Activated T-helper 17 cell treated with anti-CD3 and anti-CD28 coated beads, Interleukin-2, amount 50 U/mL, for 72 hours (primary cell): ENCODE results near the gene MEGF6. TPM values are rescaled to one million over a fixed set of nuclear protein-coding genes. Genes with fewer than 3 reads are reported as not detected.

Experiments used
- ATAC-seq: fragments of 150-1000 bp; cut with Tn5 transposase; replicated peaks from 2 replicates; pipeline ENCODE4 v1.10.0; 2021; ENCODE audit warnings: mild to moderate bottlenecking, moderate library complexity
- H3K27ac Mint-ChIP-seq: one replicate; pipeline ENCODE4 v1.8.0; 2022; ENCODE audit warnings: mixed read lengths
- H3K27me3 Mint-ChIP-seq: one replicate; pipeline ENCODE4 v1.8.0; 2022; ENCODE audit warnings: mixed read lengths
- H3K36me3 Mint-ChIP-seq: one replicate; pipeline ENCODE4 v1.8.0; 2022; ENCODE audit warnings: low read depth, mild to moderate bottlenecking, mixed read lengths
- H3K4me1 Mint-ChIP-seq: one replicate; pipeline ENCODE4 v1.8.0; 2022; ENCODE audit warnings: mixed read lengths
- H3K4me3 Mint-ChIP-seq: one replicate; pipeline ENCODE4 v1.8.0; 2022; ENCODE audit warnings: mild to moderate bottlenecking, mixed read lengths
- H3K9me3 Mint-ChIP-seq: one replicate; pipeline ENCODE4 v1.8.0; 2022; ENCODE audit warnings: mixed read lengths
- total RNA-seq, 2 donors: library from RNA; stranded (reverse); gene quantifications; one replicate each; pipeline ENCODE4 v1.2.3, GENCODE V29; 2022

The MEGF6 gene
- total RNA-seq, 2 donors from 2014 or later, result 5.0 to 9.7 TPM

DNA sequence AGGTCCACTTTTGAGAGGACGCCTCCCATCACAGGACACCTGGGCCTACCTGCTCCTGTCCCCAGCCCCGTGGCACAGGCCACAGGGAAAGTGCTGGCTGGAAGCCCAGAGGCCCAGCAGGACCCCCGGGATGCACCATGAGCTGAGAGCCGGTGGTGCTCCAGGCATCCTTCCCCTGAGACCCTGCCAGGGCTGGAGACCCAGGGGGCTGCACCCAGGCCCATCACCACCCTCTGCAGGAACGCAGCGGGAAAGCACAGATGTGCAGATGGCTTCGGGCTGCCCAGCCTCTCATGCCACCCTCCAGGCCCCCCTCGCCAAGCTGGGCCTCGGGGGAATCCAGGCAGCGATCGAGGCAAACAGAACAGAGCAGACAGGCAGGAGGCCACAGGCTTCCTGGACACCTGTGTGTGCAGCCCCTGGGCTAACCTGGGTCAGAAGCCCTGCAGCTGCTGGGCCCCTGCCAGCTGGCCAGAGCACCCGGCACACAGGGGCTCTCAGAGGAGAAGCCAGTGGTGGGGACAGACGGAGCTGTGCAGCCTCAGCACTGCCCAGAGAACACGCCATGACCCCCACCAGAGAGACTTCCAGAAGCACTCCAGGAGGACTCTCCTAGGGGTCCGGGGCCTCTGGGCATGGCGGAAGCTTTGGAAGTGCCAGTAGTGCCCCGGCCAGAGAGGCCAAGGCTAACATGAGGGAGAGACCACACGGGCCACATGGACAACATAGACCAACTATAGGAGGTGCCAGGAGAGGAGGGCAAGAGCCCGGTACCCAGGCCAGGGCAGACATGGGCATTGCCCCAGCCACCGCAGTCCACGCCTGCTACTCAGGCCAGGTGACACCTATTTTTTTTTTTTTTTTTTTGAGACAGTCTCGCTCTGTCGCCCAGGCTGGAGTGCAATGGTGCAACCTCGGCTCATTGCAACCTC is 85.5 kb downstream of the MEGF6 start:
- Mint-ChIP-seq H3K27ac (no peak overlapping the region), H3K4me3 (no peak overlapping the region), H3K36me3 (no peaks in the 10 kb centered on the region), H3K4me1 (no peaks in the 10 kb centered on the region), H3K9me3 (no peaks in the 10 kb centered on the region), H3K27me3 (no peaks in the 10 kb centered on the region)
- no peak for ATAC-seq

DNA sequence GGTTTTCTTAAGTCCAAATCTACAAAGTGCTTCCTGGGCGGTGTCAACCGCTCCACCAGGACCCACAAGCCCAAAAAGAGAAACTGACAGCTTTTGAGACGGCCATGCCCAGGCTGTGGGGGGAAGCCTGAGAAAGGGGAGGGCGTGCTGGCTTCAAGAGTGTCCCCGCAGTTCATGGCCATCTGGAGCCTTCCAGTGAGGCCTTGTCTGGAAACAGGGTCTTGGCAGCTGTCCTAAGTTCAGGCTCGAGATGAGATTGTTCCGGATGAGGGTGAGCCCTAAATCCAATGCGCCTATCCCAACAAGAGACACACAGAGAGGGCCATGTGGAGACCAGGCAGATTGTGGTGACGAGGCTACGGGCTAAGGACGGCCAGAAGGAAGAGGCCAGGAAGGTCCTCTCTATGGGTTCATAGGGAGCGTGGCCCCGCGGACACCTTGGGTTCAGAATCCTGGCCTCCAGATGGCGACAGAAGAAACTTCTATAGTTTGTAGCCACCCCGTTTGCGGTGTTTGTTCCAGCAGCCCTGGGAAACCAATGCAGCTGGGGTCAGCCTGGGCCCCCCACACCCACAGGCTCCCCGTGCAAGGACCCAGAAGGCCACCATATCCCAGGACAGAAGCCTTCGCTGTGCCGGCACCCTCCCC is 86.6 kb downstream of the MEGF6 start:
- no peaks in the 10 kb centered on the region for H3K36me3 Mint-ChIP-seq
- no peaks in the 10 kb centered on the region for H3K4me1 Mint-ChIP-seq
- no peak for ATAC-seq
- no peaks in the 10 kb centered on the region for H3K9me3 Mint-ChIP-seq
- H3K27ac Mint-ChIP-seq, result no peak overlapping the region
- no peaks in the 10 kb centered on the region for H3K27me3 Mint-ChIP-seq
- H3K4me3 Mint-ChIP-seq, result no peak overlapping the region

DNA sequence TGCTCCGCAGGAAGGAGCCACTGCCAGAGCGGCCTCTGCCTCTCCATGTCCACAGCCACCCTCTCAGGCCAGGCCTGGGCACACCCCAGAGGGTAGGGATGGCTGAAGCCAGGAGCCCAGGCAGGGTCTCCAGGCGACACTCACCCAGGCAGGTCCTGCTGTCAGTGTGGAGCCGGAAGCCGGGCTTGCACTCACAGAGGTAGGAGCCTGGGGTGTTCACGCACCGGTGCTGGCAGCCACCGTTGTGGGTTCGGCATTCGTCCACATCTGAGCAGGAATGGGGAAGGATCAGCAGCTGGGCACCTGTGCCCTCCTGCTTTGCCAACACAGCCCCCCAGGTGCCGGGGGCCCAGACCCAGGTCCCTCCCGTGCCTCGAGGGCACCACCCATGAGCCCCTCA is 87.3 kb downstream of the MEGF6 start:
- H3K4me1 Mint-ChIP-seq, result no peaks in the 10 kb centered on the region
- no peak overlapping the region for H3K4me3 Mint-ChIP-seq
- no peaks in the 10 kb centered on the region for H3K27me3 Mint-ChIP-seq
- no peaks in the 10 kb centered on the region for H3K9me3 Mint-ChIP-seq
- no peak for ATAC-seq
- H3K36me3 Mint-ChIP-seq, result no peaks in the 10 kb centered on the region
- no peak overlapping the region for H3K27ac Mint-ChIP-seq

GRCh38 chr1:3522564-3523265 is 88.6 kb downstream of the MEGF6 start:
- Mint-ChIP-seq H3K27me3 (no peaks in the 10 kb centered on the region), H3K36me3 (no peaks in the 10 kb centered on the region), H3K4me1 (no peaks in the 10 kb centered on the region), H3K27ac (no peak overlapping the region), H3K9me3 (no peaks in the 10 kb centered on the region), H3K4me3 (no peak overlapping the region)
- ATAC-seq, result no peak

DNA sequence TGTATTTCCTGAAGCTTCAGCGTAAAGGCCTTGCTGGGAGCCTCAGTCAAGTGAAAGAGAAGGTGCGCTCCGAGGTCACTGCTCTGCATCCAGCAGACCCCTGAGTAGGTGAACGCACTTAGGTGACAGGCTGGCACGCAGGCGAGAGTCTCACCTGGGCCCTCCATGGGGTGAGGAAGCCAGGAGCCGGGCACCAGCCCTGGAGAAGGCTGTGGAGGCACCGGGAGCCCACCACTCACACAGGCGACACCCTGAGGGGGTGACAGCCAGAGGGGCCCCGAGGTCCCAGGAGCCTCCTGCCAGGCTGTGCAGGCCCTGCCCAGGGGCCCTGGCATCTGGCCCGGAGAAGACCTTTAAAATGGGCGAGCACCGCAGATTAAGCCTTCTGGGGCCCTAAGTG is 89.2 kb downstream of the MEGF6 start:
- no peaks in the 10 kb centered on the region for H3K4me1 Mint-ChIP-seq
- H3K4me3 Mint-ChIP-seq, result no peak overlapping the region
- no peaks in the 10 kb centered on the region for H3K9me3 Mint-ChIP-seq
- H3K36me3 Mint-ChIP-seq, result no peaks in the 10 kb centered on the region
- no peak overlapping the region for H3K27ac Mint-ChIP-seq
- no peaks in the 10 kb centered on the region for H3K27me3 Mint-ChIP-seq
- no peak for ATAC-seq

GRCh38 chr1:3521426-3521825 is 89.9 kb downstream of the MEGF6 start:
- no peaks in the 10 kb centered on the region for H3K36me3 Mint-ChIP-seq
- H3K27ac Mint-ChIP-seq, result no peak overlapping the region
- no peaks in the 10 kb centered on the region for H3K9me3 Mint-ChIP-seq
- H3K27me3 Mint-ChIP-seq, result no peaks in the 10 kb centered on the region
- no peak overlapping the region for H3K4me3 Mint-ChIP-seq
- H3K4me1 Mint-ChIP-seq, result no peaks in the 10 kb centered on the region
- no peak for ATAC-seq

DNA sequence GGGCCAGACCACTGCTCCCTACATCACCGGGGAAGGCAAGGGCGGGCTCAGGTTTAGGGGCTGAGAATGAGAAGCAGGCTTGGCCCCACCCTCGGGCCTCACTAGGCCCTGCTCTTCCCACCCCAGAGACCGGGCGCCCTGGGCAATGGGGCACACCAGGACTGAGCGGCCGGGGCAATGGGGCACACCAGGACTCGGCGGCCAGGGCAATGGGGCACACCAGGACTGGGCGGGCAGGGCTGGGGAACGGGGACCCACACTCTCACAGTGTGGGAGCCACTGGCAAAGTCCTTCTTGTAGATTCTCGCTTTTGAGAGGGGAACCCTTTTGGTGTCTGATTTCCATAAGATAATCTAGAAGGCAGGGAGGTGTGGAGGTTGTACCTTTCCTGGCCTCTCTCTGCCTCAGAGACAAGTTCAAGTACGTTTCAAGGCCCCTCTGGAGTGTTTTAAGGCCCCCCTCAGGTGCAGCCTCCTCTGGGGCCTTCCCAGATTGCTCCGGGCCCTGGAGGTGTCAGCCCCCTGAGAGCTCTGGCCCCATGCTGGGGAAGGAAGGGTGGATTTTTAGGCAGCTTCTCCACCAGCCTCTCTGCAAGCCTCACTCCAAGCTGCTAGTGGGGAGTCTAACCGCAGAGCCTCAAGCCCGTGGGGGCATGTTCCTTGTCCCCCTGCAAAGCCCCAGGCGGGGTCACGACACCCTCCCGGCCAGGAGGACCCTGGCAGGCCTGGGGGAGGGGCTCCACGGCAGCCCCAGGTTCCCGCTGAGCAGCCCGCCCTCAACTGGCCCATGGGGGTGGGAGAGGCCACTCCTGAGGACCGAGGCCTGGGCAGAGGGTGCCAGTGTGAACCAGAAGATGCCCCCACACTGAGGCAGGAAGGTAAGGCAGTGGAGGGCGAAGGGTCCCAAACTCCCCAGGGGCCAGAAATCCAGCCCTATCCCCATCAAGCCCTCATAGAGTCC is 90.6 kb downstream of the MEGF6 start:
- no peak for ATAC-seq
- Mint-ChIP-seq H3K27me3 (no peaks in the 10 kb centered on the region), H3K36me3 (no peaks in the 10 kb centered on the region), H3K4me3 (no peak overlapping the region), H3K9me3 (no peaks in the 10 kb centered on the region), H3K27ac (no peak overlapping the region), H3K4me1 (no peaks in the 10 kb centered on the region)

DNA sequence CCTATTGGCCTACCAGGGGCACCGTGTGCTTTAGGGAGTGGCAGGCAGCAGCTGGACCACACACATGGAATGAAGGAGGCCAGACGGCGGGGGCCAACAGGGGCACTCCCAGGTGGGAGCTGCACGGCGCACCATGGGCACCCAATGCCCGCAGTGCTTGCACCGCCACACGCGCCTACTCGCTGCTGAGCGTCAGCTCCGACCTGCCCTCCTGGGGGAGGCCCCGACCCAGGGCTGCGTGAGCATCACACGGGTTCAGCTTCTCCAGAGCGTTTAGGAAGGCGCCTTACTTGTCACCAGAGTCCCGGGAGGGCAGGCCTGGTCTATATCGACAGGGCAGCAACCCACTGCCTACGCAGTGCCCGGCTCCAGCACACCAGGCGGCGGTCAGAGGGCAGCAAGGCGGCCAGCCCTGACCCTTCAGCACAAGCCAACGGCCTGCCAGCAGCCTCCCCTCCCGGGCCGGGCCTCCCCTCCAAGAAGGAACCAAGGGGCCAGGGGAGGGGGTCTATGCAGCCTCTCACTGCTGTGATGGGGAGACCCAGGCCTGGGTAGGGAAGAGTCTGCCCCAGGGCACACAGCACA is 91.9 kb downstream of the MEGF6 start:
- H3K27ac Mint-ChIP-seq, result no peak overlapping the region
- no peaks in the 10 kb centered on the region for H3K36me3 Mint-ChIP-seq
- no peak for ATAC-seq
- no peaks in the 10 kb centered on the region for H3K27me3 Mint-ChIP-seq
- H3K4me1 Mint-ChIP-seq, result no peaks in the 10 kb centered on the region
- no peaks in the 10 kb centered on the region for H3K9me3 Mint-ChIP-seq
- H3K4me3 Mint-ChIP-seq, result no peak overlapping the region

DNA sequence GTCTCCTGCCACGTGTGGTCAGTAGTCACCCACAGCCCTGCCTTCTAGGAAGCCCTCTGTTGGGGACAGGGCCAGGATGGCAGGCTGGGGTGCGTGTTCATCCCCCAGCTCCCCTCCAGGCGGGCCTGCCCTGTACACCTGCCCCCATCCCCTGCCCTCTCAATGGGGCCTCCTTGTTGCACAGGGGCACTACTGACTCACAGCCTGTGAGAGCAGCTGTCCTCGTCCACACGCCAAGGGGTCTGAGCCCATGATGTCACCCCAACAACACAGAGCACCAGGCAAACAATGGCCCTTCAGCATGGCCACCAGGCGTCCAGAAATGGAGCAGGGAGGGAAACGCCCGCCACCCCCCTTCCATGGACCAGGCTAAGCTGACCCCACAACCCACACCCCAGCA is 92.6 kb downstream of the MEGF6 start:
- no peak for ATAC-seq
- Mint-ChIP-seq H3K9me3 (no peaks in the 10 kb centered on the region), H3K27ac (no peak overlapping the region), H3K36me3 (no peaks in the 10 kb centered on the region), H3K4me3 (no peak overlapping the region), H3K27me3 (no peaks in the 10 kb centered on the region), H3K4me1 (no peaks in the 10 kb centered on the region)

DNA sequence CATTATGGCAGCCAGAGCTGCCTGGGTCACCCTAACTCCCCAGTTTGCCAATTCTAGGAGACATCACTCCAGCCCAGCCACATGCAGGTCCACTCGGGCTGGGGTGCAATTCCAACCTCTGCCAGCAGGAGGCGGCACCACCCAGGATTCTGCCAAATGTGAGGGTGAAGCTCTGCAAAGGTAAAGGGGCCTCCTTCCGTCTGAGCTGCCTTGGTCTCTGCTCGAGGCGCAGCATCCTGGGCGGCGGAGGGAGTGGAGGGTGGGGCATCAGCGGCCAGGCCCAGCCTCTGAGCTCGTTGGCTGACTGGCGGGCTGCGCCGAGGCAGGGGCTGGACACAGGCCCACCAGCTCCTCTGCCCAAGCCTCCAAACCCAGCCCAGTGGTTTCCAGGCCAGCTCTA is 93.1 kb downstream of the MEGF6 start:
- no peaks in the 10 kb centered on the region for H3K27me3 Mint-ChIP-seq
- H3K27ac Mint-ChIP-seq, result no peak overlapping the region
- no peaks in the 10 kb centered on the region for H3K9me3 Mint-ChIP-seq
- no peaks in the 10 kb centered on the region for H3K36me3 Mint-ChIP-seq
- no peak for ATAC-seq
- H3K4me1 Mint-ChIP-seq, result no peaks in the 10 kb centered on the region
- no peak overlapping the region for H3K4me3 Mint-ChIP-seq

DNA sequence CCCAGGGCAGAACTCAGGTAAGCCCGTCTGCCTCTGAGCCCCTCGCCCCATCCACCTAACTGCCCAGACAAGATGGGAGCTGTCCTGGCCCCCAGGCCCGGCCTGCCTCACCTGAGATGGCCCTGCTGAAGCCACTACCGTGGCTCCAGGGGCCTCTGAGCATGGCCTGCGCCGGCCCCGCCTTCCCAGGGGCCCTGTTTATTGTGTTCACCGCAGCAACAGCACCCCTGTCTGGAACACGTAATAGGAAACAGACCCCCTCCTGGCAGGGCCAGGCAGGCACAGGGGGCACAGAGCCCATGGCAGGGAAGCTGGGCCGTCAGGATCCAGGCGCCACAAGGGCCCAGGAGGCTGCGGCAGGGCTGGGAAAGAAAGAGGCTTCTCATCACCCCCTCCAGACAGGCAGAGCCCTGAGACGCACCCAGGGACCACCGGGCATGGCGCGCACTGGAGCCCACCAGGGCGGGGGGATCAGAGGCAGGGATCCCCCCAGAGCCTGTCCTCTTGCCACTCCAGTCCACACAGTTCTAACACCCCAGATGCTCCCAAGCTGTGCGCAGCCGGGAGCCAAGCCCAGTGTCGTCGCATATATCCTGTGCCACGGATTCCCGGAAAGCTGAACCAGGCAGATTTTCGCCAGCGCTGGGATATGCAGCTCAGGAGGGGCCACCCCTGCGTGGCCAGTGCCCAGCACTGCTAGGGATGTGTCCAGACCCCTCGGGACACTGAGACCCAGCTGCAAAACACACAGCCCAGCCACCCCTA is 94.2 kb downstream of the MEGF6 start:
- ATAC-seq, result no peak
- Mint-ChIP-seq H3K9me3 (no peaks in the 10 kb centered on the region), H3K27ac (no peak overlapping the region), H3K36me3 (no peaks in the 10 kb centered on the region), H3K4me1 (no peaks in the 10 kb centered on the region), H3K27me3 (no peaks in the 10 kb centered on the region), H3K4me3 (no peak overlapping the region)

GRCh38 chr1:3516481-3516869 is 94.8 kb downstream of the MEGF6 start:
- Mint-ChIP-seq H3K9me3 (no peaks in the 10 kb centered on the region), H3K27ac (no peak overlapping the region), H3K4me1 (no peaks in the 10 kb centered on the region), H3K4me3 (no peak overlapping the region), H3K27me3 (no peaks in the 10 kb centered on the region), H3K36me3 (no peaks in the 10 kb centered on the region)
- no peak for ATAC-seq

GRCh38 chr1:3515774-3516480 is 95.4 kb downstream of the MEGF6 start:
- no peaks in the 10 kb centered on the region for H3K4me1 Mint-ChIP-seq
- no peak for ATAC-seq
- H3K4me3 Mint-ChIP-seq, result no peak overlapping the region
- no peaks in the 10 kb centered on the region for H3K36me3 Mint-ChIP-seq
- no peaks in the 10 kb centered on the region for H3K27me3 Mint-ChIP-seq
- H3K9me3 Mint-ChIP-seq, result no peaks in the 10 kb centered on the region
- no peak overlapping the region for H3K27ac Mint-ChIP-seq
